Stomach (tissue), 4 donors: ENCODE results near the gene PDE9A.

Experiments
- CTCF ChIP-seq, 7 experiments: fragments of 450-650 bp in 4 of 7; fragments of 200-600 bp in 3 of 7; sonication (generic) in 3 of 7; IDR thresholded peaks; one replicate each; pipeline ENCODE4 v1.5.1; 2016 to 2019; ENCODE audit warnings: antibody characterized with exemption in 7 of 7, control low read depth in 2 of 7, mild to moderate bottlenecking in 1 of 7
- EP300 ChIP-seq: sonication (generic); formaldehyde crosslinking; IDR thresholded peaks from one replicate; pipeline ENCODE4 v1.6.1; 2017; ENCODE audit warnings: antibody characterized with exemption
- POLR2AphosphoS5 ChIP-seq, 3 donors: sonication (generic); formaldehyde crosslinking; IDR thresholded peaks; one replicate each; pipeline ENCODE4 v1.6.1; 2016; ENCODE audit warnings: antibody characterized with exemption in 3 of 3

DNA sequence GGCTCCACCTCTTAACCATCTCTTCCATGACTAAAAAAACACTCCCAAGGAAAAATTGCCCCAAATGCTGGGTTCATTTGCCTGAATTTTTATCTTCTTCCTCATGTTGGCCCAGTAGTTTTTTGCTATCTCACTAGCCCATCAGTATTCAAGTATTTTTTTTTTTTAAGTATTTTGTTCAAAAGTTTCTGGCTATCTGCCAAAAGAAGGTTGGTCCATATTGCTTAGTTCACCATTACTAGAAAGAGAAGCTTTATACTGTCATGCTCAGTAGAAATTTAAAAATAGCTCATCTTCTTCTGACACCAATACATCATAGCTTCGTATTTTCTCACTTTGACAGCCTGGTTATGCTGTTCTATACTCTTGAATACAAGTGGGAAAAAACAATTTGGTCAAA is 41.0 kb upstream of the PDE9A start:
- TF ChIP-seq CTCF (IDR thresholded peaks at IDR 0.05): no peak
- TF ChIP-seq POLR2AphosphoS5 (IDR thresholded peaks at IDR 0.05): no peak
- no peak for TF ChIP-seq EP300
